Prostate gland (tissue), 2 donors: ENCODE data around the gene TBC1D24.
"Not testable (repeated sequence)": the region's sequence is repeated elsewhere in the genome, so short reads cannot be mapped to it uniquely, and the experiment has no call there.

Experiments used
- CTCF ChIP-seq, 4 experiments: fragments of 200-600 bp in 2 of 4; fragments of 450-650 bp in 2 of 4; sonication (generic) in 2 of 4; IDR thresholded peaks; 1 replicate in 3 of 4; 2 replicates in 1 of 4; pipeline ENCODE4 v1.5.1; 2016 to 2019; ENCODE audit warnings: antibody characterized with exemption in 4 of 4, mild to moderate bottlenecking in 2 of 4, moderate library complexity in 2 of 4
- POLR2A ChIP-seq: fragments of 450-650 bp; IDR thresholded peaks from one replicate; pipeline ENCODE4 v1.6.1; 2016; ENCODE audit warnings: antibody characterized with exemption, mild to moderate bottlenecking

DNA sequence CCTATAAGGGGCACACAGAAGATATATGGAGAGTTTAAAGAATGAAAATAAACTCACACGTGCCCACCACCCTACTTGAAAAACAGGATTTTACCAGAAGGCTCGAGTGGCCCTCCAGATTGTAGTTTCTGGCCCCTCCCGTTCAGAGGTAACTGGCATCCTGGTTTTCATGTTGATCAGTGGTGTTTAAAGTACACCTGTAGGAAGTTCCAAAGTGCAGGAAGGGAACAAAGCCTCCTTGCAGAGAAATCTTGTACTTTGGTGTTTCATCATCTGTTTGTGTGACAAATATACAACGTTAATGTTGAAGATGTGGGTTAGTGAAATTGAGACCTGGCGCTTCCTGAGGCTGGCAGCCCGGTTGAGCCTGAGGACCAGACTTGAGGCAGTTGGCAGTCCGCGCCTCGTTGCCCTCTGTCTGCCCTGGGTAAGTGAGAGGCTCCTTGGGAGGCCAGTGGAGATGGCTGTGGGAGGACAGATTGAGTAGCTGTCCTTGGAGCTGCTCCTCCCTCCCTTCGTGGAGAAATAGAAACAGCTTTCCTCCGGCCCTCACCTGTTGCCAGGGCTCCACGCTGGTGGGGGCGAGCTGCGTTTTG, 75.5 kb downstream of the TBC1D24 start:
- TF ChIP-seq POLR2A; CTCF (IDR thresholded peaks at IDR 0.05): not testable (repeated sequence)
